Uterus (tissue), 4 donors: Measurements from ENCODE around the gene PSMD1. TPM values are rescaled to one million over a fixed set of nuclear protein-coding genes. Genes with fewer than 3 reads are reported as not detected.

Experiments
- DNase-seq, 2 donors: peaks; one replicate each; pipeline ENCODE4 v3.0.0-alpha.2; 2019 to 2020
- H3K27ac ChIP-seq, 2 donors: fragments of 200-600 bp; sonication (generic); 1 replicate in 1 of 2; 2 replicates in 1 of 2; pipeline ENCODE4 v1.5.1; 2016 to 2018
- H3K27me3 ChIP-seq, 2 donors: fragments of 200-600 bp; sonication (generic); one replicate each; pipeline ENCODE4 v1.5.1; 2018 to 2019; ENCODE audit warnings: control low read depth in 1 of 2
- H3K36me3 ChIP-seq, 2 donors: fragments of 200-600 bp; sonication (generic); one replicate each; pipeline ENCODE4 v1.5.1; 2019; ENCODE audit warnings: control low read depth in 1 of 2
- H3K4me1 ChIP-seq, 2 donors: fragments of 200-600 bp; sonication (generic); one replicate each; pipeline ENCODE4 v1.5.1; 2018 to 2019; ENCODE audit warnings: control low read depth in 1 of 2
- H3K4me3 ChIP-seq, 2 donors: fragments of 200-600 bp; sonication (generic); 1 replicate in 1 of 2; 2 replicates in 1 of 2; pipeline ENCODE4 v1.5.1; 2018 to 2019; ENCODE audit warnings: mild to moderate bottlenecking in 1 of 2
- H3K9me3 ChIP-seq, 2 donors: fragments of 200-600 bp; sonication (generic); one replicate each; pipeline ENCODE4 v1.5.1; 2019; ENCODE audit warnings: control low read depth in 1 of 2
- POLR2A ChIP-seq, 2 donors: fragments of 450-650 bp; IDR thresholded peaks; one replicate each; pipeline ENCODE4 v1.6.1; 2016; ENCODE audit warnings: antibody characterized with exemption in 2 of 2, mild to moderate bottlenecking in 1 of 2, moderate library complexity in 1 of 2
- intact Hi-C: fragments of 100-400 bp; cut with DNase I; formaldehyde crosslinking; loops from one replicate; pipeline ENCODE4 v1.15.1; 2023; ENCODE audit warnings: low total_unique reads
- total RNA-seq, 4 donors: library from RNA; depleted of rRNA in 3 of 4; stranded (reverse); fragments of >200 nt in 3 of 4; gene quantifications; one replicate each; pipeline versions ENCODE4 v1.1.0 to v1.2.4, GENCODE V29; 2014 to 2023
- TF ChIP-seq, protein P1 (sequence below), 4 experiments: fragments of 200-600 bp in 2 of 4; fragments of 450-650 bp in 2 of 4; sonication (generic) in 2 of 4; IDR thresholded peaks; one replicate each; pipeline ENCODE4 v1.5.1; 2016 to 2019; ENCODE audit warnings: antibody characterized with exemption in 4 of 4, mild to moderate bottlenecking in 2 of 4, moderate library complexity in 1 of 4
- donor health status: DM: yes; HTN: yes; CAD: no.

The PSMD1 gene
- total RNA-seq, 4 donors from 2014 or later = 54.4 to 96.6 (median 68.6) TPM

DNA sequence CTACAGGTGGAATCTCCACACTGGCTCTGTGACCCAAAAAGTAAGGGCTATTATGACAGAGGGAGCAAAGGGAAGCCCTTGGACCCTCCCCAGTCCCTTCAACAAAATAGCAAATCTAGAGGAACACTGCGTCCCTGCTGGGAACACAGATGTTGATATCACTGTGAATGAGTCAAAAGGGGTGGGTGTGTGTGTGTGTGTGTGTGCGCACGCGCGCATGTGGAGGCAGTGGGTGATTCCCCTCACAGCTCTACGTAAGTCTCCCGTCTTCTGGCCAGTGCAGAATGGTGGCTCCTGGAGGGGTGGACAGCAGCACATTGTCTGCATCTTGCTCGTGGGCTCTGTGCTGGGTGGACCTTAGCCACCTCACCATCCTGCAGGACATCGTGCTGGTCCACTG is 27.1 kb upstream of the PSMD1 start:
- DNase-seq = no peak
- Histone ChIP-seq H3K36me3 (no peaks in the 10 kb centered on the region), H3K4me1 (no peaks in the 10 kb centered on the region), H3K27ac (no peak overlapping the region), H3K27me3 (no peaks in the 10 kb centered on the region), H3K4me3 (no peak overlapping the region), H3K9me3 (no peaks in the 10 kb centered on the region)
- intact Hi-C loops = no loop called here
- TF ChIP-seq, protein P1, sequence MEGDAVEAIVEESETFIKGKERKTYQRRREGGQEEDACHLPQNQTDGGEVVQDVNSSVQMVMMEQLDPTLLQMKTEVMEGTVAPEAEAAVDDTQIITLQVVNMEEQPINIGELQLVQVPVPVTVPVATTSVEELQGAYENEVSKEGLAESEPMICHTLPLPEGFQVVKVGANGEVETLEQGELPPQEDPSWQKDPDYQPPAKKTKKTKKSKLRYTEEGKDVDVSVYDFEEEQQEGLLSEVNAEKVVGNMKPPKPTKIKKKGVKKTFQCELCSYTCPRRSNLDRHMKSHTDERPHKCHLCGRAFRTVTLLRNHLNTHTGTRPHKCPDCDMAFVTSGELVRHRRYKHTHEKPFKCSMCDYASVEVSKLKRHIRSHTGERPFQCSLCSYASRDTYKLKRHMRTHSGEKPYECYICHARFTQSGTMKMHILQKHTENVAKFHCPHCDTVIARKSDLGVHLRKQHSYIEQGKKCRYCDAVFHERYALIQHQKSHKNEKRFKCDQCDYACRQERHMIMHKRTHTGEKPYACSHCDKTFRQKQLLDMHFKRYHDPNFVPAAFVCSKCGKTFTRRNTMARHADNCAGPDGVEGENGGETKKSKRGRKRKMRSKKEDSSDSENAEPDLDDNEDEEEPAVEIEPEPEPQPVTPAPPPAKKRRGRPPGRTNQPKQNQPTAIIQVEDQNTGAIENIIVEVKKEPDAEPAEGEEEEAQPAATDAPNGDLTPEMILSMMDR (IDR thresholded peaks at IDR 0.05) = no peak
- no peak for TF ChIP-seq POLR2A (IDR thresholded peaks at IDR 0.05)

DNA sequence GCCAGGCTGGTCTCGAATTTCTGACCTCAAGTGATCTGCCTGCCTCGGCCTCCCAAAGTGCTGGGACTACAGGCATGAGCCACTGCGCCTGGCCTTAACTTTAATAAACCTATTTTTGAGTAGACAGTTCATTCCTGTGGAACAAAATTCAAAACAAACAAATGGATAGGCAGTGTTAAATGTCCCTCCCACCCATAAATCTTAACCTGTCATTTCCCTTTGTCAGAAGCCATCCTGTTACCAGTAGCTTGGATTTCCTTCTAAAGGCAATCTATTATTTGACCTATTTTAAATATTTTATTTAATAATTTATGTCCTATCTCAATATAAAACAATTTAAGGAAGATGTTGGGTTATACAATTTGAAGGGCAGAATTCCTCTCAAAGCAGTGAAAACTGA is 25.9 kb upstream of the PSMD1 start:
- intact Hi-C loops = no loop called here
- TF ChIP-seq POLR2A (IDR thresholded peaks at IDR 0.05) = no peak
- TF ChIP-seq, protein P1 (IDR thresholded peaks at IDR 0.05) = no peak
- Histone ChIP-seq H3K9me3 (no peaks in the 10 kb centered on the region), H3K36me3 (no peaks in the 10 kb centered on the region), H3K4me1 (no peaks in the 10 kb centered on the region), H3K4me3 (no peak overlapping the region), H3K27me3 (peaks cover 0 to 3% of the 10 kb centered on the region in 2 donors), H3K27ac (no peak overlapping the region)
- DNase-seq = no peak

DNA sequence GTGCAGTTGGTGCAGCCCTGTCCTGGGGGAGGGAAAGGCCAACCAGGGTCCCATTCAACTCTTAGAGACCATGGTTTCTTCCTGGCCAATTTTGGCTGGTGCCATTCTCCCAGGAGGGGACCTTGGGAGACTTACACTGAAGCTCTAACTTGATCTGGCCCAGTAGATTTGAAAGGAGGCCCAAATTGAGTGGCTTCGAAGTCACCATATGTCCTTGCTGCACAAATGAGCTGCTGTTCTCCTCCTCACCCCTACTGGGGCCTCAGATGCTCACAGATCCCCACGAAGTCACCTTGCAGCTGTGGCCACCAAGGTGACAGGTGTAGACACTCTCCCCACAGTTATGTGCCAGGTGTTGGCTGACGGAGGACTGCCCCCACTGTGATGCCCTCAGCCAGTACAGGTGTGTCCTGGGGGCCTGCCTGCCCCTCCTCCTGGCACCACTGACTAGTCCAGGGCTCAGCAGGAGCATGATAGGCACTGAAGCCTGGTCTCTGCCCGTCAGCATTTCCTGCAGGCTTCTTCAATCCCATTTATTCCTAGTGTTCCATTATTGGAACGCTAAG is 24.0 kb upstream of the PSMD1 start:
- no peaks in the 10 kb centered on the region for H3K4me1 ChIP-seq
- no peaks in the 10 kb centered on the region for H3K36me3 ChIP-seq
- no peaks in the 10 kb centered on the region for H3K9me3 ChIP-seq
- TF ChIP-seq POLR2A (IDR thresholded peaks at IDR 0.05) = no peak
- TF ChIP-seq, protein P1 (IDR thresholded peaks at IDR 0.05) = no peak
- no peak for DNase-seq
- H3K27me3 ChIP-seq = peaks cover 0 to 12% of the 10 kb centered on the region in 2 donors
- no peak overlapping the region for H3K4me3 ChIP-seq
- H3K27ac ChIP-seq = no peak overlapping the region
- intact Hi-C loops = no loop called here

DNA sequence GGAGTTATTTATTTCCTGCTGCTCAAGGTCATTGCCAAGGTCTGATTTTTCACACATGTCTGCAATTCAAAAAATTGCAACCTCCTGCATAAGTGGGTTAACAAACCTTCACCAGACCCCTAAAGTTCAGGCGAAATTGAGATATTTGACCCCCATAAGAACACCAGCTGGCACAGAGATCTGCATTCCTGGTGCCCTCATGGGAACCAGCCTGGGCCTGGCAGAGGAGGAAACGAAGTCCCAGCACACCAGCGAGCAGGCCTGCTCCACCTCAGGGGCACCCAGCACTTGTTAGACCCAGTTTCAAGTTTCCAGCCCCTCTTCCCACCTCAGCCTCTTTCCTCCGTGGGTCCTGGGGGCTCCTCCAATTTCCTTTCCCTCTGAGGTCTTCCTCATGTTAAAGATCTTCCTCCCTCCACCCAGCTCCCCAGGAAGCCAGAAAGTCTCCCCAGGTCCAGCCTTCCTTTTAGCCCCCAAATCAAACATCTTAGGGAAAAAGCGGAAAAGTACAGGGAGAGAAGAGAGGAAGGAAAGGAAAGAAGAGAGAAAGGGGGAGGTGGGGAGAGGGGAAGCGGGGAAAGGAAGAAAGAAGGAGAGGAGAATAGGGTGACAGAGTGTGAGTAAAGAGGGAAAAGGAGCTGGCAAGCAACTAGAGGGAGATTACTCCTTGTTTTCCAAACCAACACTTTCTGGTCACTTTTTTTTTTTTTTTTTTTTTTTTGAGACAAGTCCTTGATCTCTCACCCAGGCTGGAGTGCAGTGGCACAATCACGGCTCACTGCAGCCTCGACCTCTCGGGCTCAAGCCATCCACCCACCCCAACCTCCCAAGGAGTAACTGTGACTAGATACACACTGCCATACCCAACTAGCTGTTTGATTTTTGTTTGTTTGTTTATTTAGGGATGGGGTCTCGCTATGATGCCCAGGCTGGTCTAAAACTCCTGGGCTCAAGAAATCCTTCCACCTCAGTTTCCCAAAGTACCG is 23.2 kb upstream of the PSMD1 start:
- TF ChIP-seq POLR2A (IDR thresholded peaks at IDR 0.05) = no peak
- TF ChIP-seq, protein P1 (IDR thresholded peaks at IDR 0.05) = no peak
- no peaks in the 10 kb centered on the region for H3K36me3 ChIP-seq
- no peaks in the 10 kb centered on the region for H3K9me3 ChIP-seq
- H3K27me3 ChIP-seq = peaks cover 0 to 16% of the 10 kb centered on the region in 2 donors
- H3K27ac ChIP-seq = no peak overlapping the region
- intact Hi-C loops = no loop called here
- H3K4me3 ChIP-seq = no peak overlapping the region
- no peaks in the 10 kb centered on the region for H3K4me1 ChIP-seq
- DNase-seq = no peak

DNA sequence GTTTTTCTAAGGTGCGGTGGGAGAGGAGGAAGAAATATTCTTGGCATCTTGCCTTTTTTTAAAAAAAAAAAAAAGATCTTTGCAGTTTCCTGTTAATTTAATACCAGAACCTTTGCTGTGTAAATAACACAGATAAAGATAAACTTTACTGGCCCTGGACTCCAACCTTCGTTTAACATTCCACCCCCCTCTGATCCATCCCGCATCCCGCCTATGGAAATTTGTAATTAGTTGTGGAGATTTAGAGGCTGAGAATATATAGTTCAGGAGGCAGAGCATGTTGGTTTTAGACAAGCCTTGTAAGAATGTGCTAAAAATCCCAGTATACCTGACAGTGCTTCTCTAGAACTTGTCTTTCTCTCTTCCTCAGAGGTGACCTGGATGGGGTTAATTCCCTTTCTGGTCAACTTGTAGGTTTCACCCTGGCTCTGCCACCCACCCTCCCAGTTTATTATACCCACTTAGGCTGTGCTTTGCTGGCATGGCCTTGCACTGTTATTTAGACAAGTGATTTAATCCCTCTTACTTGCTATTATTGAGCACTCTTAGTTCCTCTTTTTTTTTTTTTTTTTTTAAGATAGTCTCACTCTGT is 22.3 kb upstream of the PSMD1 start:
- no peak overlapping the region for H3K4me3 ChIP-seq
- H3K9me3 ChIP-seq = no peaks in the 10 kb centered on the region
- TF ChIP-seq, protein P1 (IDR thresholded peaks at IDR 0.05) = no peak
- no peak for TF ChIP-seq POLR2A (IDR thresholded peaks at IDR 0.05)
- DNase-seq = no peak
- no peaks in the 10 kb centered on the region for H3K4me1 ChIP-seq
- no peak overlapping the region for H3K27ac ChIP-seq
- peaks cover 0 to 16% of the 10 kb centered on the region in 2 donors for H3K27me3 ChIP-seq
- no peaks in the 10 kb centered on the region for H3K36me3 ChIP-seq
- intact Hi-C loops = no loop called here
